NCI-H1436 (cell line): ENCODE data around the gene OSBPL2.

Experiments used
- DNase-seq: peaks from one replicate; lab custom pipeline; 2025; lab: John Stamatoyannopoulos, UW

OSBPL2 gene

DNA sequence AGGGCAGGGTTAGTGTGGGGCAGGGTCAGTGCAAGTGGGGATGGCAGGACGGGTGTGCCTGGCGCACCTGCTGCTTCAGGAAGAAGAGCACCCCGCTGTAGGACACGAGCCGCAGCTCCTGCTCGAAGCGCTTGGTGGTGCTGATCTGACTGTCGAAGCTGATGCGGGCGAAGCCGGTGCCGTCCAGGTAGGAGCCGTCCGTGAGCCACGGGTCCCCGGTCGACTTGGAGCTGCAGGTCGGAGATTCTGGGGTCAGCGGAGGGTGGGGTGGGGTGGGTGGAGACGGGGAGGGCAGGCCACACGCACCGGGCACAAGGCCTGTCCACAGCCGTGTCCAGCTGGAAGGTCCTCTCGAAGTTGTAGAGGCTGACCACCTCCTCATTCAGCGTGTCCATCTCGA, 74.7 kb downstream of the OSBPL2 start:
- no peak for DNase-seq

DNA sequence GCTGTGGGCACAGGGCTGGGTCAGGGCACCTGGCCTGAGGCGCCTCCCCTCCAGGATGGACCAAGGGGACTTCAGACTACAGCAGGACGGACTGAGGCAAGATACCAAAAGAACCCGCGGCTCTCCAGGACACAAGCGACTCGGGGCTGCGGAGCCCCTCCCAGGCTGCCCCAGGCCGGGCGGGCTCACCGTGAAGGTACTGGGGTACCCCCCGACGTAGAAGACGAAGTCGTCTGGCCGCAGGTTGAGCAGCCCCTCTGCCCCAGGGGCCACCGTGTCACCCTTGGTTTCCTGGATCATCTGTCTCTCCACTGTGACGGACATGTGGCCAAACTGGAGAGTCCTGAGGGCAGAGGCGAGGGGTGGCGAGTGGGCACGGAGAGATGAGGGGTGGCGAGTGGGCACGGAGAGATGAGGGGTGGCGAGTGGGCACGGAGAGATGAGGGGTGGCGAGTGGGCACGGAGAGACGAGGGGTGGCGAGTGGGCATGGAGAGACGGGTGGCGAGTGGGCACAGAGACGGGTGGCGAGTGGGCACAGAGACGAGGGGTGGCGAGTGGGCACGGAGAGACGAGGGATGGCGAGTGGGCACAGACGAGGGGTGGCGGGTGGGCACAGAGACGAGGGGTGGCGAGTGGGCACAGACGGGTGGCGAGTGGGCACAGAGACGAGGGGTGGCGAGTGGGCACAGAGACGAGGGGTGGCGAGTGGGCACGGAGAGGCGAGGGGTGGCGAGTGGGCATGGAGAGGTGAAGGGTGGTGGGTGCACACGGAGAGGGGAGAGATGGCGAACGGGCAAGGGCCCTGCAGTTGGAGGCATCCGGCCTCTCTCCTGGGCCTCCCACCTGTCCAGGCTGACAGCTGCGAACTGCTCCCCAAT, 75.4 kb downstream of the OSBPL2 start:
- no peak for DNase-seq

DNA sequence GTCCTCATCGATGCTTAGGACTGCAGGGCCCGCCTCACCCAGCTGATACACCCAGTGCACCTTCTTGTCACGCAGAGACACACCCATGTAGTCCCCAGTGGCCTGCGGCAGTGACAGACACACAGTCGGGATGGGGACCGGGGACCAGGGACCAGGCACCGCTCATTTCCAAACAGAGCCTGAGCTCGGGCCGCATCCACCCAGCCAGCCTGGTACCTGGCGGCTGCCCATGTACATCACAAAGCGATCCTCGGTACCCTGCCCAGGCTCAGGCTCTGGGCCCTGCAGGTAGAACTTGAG, 76.0 kb downstream of the OSBPL2 start:
- DNase-seq, result no peak

DNA sequence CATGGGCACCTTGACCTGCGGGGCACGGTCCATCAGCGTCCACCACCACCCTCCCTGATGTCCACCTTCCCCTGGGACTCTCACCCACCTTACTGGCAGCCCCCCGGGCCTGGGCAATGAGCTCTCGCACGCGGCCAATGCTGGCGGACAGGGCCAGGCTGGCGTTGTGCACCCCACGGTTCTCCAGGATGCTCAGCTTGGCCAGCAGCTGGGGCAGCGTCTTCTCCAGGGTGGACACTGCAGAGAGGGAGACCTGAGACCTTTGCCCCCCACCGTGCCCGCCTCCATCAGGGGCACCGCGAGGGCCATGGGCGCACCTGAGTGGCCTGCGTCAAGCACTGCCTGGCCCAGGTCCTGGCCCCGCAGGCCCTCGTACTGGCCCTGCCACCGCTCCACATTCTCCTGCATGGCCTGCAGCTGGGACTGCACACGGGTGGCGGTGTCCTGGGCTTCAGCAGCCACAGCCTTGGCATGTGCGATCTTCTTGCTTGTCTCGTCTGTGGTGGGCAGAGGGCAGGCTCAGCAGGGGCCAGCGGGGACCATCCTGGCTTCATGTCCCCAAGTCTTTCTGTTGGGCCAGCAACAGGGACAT, 76.5 kb downstream of the OSBPL2 start:
- no peak for DNase-seq

DNA sequence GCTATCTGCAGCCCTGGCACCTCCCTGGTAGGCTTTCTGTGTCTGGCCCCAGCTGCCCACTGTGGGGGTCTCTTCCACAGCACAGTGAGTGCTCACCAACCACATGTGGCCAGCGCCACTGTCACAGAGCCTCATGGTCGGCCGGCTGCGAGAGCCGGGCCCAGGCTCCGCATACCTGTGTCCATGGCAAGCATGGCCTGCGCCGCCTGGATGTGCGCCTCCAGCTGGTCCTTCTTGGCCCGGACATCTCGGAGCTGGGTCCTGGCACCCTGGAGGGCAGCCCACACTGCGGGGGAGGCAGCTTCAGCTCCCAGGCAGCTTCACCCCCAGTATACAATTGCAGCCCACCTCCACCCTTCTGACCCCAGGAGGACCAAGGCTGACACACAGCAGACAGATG, 77.5 kb downstream of the OSBPL2 start:
- DNase-seq, result no peak

DNA sequence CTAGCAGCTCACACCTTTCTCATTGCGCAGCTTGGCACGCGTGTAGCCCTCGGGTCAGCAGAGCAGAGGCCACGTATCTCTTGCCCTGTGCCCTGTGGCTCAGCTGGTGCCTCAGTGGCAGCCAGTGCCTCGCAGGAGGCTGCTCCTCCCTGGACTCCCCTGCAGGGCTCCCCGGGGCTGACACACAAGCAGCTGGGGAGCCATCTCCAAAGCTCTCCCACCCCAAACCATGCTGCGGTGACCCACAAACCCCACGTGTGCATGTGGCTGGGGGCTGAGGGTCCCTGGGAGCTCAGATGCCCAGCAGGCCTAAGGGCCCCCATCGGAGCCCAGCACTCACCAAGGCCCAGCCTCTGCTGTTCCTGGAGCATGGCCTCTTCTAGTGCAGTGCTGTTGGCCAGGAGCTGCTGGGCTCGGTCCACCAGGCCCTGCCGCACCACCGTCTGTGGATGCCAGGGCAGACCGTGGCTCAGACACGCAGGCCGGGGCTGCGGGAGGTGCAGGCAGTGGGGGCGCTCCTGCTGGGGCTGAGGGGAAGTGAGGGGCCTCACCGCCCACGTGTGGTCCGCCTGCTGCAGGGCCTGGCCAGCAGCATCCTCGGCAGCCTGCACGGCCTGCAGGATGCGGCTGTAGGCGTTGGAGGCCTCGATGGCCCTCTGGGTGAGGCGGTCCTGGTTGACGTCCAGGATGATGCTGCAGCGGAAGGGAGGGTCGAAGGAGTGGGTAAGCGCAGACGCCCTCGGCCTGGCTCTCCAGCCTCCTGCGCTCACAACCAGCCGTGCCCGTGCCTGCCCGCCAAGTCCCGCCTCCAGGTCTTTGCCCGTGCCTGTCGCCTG, 78.2 kb downstream of the OSBPL2 start:
- no peak for DNase-seq

DNA sequence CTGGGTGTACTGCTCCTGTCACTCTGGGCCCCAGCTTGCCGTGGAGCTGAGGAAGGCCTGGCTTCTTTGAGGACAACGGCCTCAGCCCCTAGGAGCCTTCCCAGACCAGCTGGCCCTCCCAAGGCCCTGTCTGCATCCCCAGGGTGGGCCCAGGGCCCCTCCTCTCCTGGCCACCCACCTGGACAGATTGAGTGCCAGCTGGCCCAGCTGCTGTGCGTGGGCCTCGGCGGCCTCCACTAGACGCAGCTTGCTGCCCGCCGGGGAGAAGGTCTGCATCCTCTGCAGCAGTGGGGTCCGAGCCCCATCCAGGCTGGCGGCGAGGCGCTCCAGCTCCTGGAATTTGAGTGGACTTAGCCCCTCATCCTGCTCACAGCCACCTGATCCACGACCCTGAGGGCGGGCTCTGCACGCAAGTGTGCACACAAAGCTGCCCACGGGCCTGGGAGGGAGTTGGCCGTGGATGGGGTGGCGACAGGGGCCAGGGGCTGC, 78.9 kb downstream of the OSBPL2 start:
- DNase-seq, result no peak

DNA sequence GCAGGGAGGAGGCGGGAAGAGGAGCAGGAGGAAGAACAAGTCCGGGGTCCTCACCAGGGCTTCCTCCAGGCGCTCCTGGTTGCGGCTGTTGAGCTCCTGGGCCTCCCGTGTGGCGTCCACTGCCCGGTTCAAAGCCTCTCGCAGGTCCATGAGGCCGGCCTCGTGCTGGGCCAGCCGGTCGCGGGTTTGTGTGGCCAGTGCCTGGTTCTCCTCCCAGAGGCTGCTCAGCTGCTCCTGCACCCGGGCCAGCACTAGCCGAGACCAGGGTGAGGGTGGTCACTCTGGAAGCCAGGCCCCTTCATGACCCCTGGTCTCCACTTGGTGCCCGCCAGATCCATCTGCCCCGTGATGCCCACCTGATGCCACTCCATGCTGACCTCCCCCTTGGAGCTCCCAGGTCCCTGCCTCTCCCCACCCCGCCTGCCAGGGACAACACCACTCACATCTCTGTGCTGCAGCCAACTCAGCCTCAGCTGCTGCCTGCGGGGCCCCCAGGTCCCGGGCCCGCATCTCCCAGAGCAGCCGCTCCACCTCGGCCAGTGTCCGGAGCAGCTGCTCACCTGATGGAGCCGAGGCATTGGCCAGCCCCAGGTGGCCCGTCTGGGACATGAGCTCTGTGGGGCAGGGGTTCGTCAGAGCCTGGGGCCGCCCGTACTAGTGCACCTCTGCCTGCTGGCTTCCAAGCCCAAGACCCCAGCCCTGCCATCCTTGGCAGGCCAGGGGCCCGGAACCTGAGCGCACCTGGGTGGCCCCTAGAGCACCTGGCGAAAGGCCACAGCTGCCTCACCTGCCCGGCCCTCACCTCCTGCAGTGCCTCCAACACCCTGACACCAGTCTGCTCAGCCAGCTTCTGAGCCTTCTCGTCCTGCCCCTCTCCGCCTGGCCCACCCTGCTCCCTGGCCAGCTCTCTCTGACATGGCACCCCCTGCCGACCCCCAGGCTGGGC, 80.4 kb downstream of the OSBPL2 start:
- DNase-seq, result no peak

DNA sequence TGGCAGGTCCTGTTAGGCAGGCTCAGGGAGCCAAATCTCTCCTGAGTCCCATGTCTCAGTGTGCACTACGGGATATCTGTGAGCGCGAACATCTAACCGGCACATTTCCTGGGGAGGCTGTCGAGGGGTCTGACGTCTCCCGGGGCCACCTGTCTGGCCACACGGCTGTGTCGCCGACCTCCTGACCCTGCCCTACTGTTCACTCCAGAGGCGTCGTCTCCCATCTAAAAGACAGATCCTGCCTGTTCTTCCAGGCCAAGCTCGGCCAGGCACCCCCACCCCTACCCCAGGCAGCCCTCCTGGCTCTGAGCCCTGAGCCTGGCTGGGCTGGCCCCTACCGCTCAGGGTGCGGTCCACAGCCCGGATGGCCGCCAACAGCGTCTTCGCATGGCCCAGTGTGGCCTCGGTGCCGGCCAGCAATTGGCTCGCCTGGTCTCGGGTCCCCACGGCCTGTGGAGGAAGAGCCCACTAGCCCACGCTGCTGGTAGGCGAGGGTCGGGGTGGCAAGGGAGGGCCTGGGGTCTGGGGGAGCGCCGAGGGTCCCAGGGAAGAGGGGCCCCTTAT, 81.1 kb downstream of the OSBPL2 start:
- no peak for DNase-seq

DNA sequence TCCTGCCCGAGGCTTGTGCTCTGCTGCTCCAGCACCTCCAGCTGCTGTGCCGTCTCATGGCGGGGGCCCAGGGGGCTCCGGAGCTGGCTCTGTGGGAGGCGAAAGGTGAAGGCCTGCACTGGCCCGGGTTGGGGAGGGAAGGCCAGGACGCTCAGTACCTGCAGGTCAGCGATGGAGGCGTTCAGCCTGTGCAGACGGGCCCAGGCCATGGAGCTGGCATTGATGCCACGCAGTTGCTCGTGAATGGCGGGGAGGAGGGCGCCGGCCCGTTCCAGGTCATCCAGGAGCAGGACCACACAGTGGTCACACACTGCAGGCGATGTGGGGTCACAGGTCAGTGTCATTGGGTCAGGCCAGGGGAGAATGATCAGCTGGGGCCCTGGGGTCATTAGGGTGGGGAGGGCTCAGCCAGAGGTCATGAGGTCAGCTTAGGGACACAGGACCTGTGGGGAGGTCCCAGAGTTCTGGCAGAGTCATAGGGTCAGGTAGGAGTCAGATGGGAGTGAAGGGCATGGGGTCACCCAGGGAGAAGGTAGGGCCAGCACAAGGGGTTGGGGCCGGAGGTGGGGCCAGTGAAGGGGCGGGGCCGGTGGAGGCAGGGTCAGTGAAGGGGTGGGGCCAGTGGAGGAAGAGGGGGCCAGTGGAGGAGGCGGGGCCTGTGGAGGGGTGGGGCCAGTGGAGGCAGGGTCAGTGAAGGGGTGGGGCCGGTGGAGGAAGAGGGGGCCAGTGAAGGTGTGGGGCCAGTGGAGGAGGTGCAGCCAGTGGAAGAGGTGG, 82.4 kb downstream of the OSBPL2 start:
- no peak for DNase-seq

DNA sequence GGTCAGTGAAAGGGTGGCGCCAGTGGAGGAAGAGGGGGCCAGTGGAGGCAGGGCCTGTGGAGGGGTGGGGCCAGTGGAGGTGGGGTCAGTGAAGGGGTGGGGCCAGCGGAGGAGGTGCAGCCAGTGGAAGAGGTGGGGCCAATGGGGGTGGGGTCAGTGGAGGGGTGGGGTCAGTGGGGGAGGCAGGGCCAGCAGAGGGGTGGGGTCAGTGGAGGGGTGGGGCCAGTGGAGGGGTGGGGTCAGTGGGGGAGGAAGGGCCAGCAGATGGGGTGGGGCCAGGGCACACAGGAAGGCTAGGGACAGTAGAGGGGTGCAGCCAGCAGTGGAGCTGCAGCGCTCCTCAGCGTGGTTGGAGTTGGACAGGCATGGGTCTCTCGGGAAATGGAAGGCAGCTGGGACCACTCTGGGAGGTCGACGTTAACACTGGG, 83.2 kb downstream of the OSBPL2 start:
- no peak for DNase-seq

DNA sequence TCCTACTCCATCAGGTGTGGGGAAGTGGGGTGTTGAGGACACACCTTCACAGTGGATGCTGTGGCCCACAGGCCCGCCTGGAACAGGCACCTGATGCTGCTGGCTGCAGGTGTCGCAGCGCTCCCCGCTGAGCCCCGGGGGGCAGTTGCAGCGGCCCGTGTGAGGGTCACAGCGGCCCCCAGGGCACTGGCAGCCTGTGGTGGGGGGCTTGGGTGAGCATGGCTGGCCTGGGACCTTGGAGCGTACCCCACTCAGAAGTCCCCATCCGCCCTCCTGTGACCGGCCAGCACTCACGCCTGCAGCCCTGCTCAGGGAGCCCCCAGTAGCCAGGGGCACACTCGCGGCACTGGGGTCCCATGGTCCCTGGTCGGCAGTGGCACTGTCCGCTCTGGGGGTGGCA, 83.7 kb downstream of the OSBPL2 start:
- no peak for DNase-seq

DNA sequence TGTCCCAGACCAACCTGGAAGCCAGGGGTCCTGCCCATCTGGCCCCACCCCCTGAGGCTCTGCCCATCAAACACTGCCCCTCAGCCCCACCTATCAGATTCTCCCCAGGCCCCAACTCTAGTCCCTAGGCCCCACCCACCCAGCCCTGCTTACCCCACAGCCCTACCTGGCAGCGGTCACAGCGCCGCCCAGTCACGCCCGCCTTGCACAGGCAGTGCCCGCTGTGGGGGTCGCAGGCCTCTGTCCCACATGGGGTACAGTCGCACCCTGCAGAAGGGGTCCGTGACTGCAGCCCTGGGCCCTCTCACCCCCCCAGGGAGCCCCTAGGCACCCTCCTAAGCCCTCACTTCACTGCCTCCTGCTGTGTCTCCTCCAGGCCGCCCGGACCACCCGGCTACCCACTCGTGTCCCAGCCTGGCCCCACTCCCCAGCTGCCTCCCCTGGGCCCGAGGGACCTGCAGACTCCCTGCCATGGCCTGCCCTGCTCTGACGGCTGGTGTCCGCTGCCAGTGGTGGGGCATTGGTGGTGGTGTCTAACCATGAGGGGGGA, 84.2 kb downstream of the OSBPL2 start:
- no peak for DNase-seq

DNA sequence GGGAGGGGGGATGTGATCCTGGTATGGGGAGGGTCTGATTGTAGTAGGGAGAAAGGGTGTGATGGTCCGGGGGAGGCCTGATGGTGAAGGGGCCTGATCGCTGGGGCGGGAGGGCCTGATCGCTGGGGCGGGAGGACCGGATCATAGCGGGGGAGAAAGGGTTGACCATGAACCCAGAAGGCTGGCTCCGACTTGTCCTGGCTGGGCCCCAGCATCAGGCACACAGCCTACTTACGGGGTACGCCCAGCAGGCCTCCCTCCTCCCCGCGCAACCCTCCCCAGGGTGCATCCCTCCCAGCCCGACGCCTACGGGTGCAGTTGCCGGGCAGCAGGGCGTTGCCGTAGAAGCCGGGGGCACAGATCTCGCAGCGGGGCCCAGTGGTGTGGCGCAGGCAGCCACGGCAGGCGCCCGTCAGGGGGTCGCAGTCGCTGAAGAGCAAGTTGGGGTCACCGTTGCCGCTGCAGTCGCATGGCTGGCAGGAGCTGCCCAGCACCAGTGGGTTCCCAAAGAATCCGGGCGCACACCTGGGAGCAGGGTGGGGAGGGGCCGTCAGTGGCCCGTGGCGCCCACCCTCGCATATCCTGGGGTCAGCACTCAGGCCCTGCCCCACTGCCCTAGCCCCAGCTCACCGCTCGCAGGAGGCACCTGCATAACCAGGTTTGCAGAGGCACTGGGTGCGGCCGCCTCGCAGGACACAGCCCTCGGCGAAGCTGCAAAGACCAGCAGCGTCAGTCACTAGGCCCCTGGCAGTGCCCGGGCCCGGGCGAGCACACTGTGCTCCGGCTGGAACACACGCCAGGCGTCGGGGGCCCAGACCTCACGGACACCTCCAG, 85.0 kb downstream of the OSBPL2 start:
- DNase-seq, result no peak

DNA sequence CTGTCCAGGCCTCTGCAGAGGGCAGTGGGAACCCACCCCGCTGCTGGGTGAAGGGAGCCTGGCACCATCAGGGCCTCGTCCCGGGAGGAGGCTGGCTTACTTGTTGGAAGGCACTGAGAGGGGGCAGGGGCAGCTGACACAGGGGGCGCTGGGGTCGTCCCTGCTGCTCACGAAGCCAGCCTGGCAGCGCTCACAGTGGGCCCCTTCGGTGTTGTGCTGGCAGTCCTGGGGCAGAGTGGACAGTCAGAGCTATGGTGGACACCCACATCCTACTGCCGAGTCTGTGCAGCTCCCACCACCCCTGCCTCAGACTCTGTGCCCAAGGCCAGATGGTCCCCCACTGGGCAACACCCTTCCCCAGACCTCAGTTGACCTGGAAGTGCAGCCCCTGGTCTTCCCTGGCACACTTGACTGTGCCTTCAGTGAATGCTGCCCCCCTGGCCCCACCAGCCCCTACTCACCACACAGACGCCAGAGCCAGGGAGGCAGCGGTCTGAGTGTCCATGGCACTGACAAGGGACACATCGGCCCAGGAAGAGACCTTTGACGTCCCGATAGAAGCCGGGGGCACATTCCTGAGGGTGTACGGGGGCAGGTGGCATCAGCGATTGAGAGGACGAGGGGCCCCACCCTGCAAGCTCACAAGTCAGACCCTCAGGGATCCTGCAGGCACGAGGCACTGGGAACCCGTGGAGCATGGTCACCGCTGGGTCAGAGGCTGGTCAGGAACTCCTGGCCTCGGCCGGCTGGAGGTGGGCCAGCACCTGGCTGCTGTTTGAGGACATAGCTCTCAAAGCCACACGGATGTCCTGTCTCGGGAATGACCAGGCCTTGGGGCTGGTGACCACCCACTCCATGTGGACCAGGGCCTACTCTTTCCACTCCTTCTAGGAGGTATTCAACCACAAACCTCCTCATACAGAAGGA, 85.9 kb downstream of the OSBPL2 start:
- no peak for DNase-seq

DNA sequence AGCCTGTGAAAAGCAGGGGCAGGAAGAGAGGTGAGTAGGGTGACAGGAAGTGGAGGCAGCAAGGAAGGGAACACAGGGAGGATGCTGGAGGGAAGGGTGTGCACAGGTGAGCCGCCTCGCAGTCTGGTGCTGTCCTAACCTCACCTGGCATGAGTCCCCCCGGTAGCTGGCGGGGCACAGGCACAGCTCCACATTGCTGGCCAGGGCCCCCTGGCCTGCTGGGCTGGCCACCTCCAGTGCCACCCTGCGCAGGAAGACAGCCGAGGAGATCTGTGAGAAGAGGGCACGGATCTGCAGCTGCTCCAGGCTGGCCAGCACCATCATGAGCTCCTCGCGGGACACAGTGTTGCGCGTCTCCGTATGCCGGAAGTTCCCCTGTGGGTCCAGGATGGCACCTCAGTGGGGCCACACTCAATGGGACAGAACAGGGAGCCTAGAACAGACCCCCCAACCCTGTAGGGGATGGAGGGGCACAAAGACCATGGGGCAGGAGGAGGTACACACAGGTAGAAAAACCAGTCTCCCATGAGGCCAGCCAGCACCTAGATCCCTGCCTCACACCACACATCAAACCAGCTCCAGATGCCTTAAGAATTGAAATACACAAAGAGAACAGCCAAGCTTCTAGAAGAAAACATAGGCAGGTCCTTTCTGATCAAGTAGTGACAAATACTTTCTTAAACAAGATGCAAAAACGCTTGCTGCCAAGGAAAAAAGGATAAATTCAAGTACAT, 87.0 kb downstream of the OSBPL2 start:
- DNase-seq, result no peak

DNA sequence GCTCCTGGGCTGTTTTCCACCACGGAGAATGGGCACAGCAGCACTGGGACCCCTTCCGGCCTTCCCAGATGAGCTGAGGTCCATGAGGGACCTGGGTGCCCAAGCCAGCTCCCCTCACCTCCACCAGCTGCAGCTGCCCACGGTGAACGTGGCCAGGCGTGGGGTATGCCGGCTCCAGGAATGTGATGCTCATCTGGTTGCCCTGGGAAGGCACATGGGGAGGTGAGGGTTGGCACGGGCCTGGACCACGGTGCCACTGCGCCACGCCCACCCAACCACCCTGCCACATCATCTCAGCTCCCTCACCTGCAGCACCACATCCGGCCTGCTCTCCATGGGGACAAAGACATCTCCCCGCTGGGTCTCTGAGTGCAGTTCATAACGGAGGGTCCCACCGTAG, 88.2 kb downstream of the OSBPL2 start:
- DNase-seq, result no peak
